WTC11 (cell line): ENCODE measurements around the gene TRPM4.

ENCODE experiments used
- CTCF ChIP-seq: fragments of 200-600 bp; IDR thresholded peaks from 2 replicates; pipeline ENCODE4 v1.8.0; 2022; ENCODE audit warnings: antibody characterized with exemption
- FOXJ3 ChIP-seq: sonication (generic); formaldehyde crosslinking; IDR thresholded peaks from 2 replicates; pipeline ENCODE4 v1.9.0; 2021; ENCODE audit warnings: missing genetic modification reagents, mild to moderate bottlenecking, borderline replicate concordance
- MAX ChIP-seq: sonication (generic); formaldehyde crosslinking; IDR thresholded peaks from 2 replicates; pipeline ENCODE4 v1.8.0; 2022; ENCODE audit warnings: mild to moderate bottlenecking, missing genetic modification reagents
- MLX ChIP-seq: sonication (generic); formaldehyde crosslinking; IDR thresholded peaks from 2 replicates; pipeline ENCODE4 v1.8.1; 2023; ENCODE audit warnings: mild to moderate bottlenecking, missing genetic modification reagents, moderate library complexity
- NFE2L1 ChIP-seq: sonication (generic); formaldehyde crosslinking; IDR thresholded peaks from 2 replicates; pipeline ENCODE4 v1.8.1; 2023; ENCODE audit warnings: missing genetic modification reagents
- NFYB ChIP-seq: sonication (generic); formaldehyde crosslinking; conservative IDR thresholded peaks from 2 replicates; pipeline ENCODE4 v1.8.0; 2022; ENCODE audit warnings: low read depth, missing genetic modification reagents
- SP1 ChIP-seq: sonication (generic); formaldehyde crosslinking; conservative IDR thresholded peaks from 2 replicates; pipeline ENCODE4 v1.8.1; 2022; ENCODE audit warnings: missing genetic modification reagents
- USF1 ChIP-seq: sonication (generic); formaldehyde crosslinking; IDR thresholded peaks from 2 replicates; pipeline ENCODE4 v1.8.0; 2022; ENCODE audit warnings: mild to moderate bottlenecking, missing genetic modification reagents
- ZNF138 ChIP-seq: sonication (generic); formaldehyde crosslinking; conservative IDR thresholded peaks from 2 replicates; pipeline ENCODE4 v1.8.1; 2022; ENCODE audit warnings: mild to moderate bottlenecking, moderate library complexity, missing genetic modification reagents
- ZNF317 ChIP-seq: sonication (generic); formaldehyde crosslinking; IDR thresholded peaks from 2 replicates; pipeline ENCODE4 v1.8.1; 2023; ENCODE audit warnings: low read depth, mild to moderate bottlenecking, moderate library complexity, missing genetic modification reagents, borderline replicate concordance
- ZSCAN18 ChIP-seq: fragments of 250-450 bp; sonication (Bioruptor Pico); IDR thresholded peaks from 2 replicates; pipeline ENCODE4 v2.1.2; 2022; ENCODE audit warnings: mild to moderate bottlenecking, moderate library complexity

- no peak for TF ChIP-seq ZNF138 (CRISPR knock-in tag)
- TF ChIP-seq CTCF: no peak
- TF ChIP-seq ZNF317 (CRISPR knock-in tag): no peak
- no peak for TF ChIP-seq MAX (CRISPR knock-in tag)
- TF ChIP-seq NFE2L1: no peak
- no peak for TF ChIP-seq ZSCAN18
- no peak for TF ChIP-seq NFYB
- no peak for TF ChIP-seq SP1 (CRISPR knock-in tag)
- TF ChIP-seq FOXJ3 (CRISPR knock-in tag): no peak
- no peak for TF ChIP-seq MLX (CRISPR knock-in tag)
- TF ChIP-seq USF1 (CRISPR knock-in tag): no peak
Observed at GRCh38 chr19:49233163-49233562, 75.6 kb downstream of the TRPM4 start.
